Measurements from ENCODE around the gene ZNF627.
"Not testable (repeated sequence)": the region's sequence is repeated elsewhere in the genome, so short reads cannot be mapped to it uniquely, and the experiment has no call there.

The ZNF627 gene

GRCh38 chr19:11597202-11598102 lies at the start of gene ZNF627:
Gene ZNF627 (plus strand): TSS chr19:11597483. CDS start chr19:11597628, 145 bp downstream.
- DNase-seq (ENCODE audit: low read depth): peak; percentile 89

DNA sequence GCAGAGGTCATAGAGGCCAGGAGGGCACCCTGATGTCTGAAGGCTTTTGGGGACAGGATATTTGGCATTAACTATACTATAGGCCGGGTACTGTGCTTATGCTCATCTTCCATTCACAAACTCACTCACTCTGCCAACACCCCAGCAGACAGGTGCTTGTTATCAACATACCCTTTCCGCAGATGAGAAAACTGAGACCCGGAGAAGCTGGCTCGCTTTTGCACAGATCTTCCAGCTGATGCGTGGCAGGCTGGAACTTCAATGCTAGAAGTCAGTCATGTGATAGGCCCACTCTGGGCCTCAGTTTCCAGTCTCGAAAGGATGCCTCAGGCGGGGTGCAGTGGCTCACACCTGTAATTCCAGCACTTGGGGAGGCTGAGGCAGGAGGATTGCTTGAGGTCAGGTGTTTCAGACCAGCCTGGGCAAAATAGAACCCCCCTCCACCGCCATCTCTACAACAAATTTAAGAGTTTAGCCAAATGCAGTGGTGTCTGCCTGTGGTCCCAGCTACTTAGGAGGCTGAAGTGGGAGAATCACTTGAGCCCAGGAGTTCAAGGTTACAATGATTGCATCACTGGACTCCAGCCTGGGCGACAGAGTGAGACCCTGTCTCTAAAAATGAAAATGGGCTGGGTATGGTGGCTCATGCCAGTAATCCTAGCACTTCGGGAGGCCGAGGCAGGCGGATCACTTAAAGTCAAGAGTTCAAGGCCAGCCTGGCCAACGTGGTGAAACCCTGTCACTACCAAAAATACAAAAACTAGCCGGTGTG lies 49.2 kb upstream of the ZNF627 start:
- DNase-seq (ENCODE audit: low read depth): no peak

DNA sequence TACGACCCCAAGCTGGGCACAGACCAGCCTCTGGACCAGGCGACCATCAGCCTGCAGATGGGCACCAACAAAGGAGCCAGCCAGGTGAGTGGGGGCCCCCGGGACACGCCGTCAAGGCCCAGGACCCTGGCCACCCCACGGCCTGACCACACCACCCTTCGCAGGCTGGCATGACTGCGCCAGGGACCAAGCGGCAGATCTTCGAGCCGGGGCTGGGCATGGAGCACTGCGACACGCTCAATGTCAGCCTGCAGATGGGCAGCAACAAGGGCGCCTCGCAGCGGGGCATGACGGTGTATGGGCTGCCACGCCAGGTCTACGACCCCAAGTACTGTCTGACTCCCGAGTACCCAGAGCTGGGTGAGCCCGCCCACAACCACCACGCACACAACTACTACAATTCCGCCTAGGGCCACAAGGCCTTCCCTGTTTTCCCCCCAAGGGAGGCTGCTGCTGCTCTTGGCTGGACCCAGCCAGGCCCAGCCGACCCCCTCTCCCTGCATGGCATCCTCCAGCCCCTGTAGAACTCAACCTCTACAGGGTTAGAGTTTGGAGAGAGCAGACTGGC lies 47.8 kb upstream of the ZNF627 start:
- DNase-seq (ENCODE audit: low read depth): no peak

DNA sequence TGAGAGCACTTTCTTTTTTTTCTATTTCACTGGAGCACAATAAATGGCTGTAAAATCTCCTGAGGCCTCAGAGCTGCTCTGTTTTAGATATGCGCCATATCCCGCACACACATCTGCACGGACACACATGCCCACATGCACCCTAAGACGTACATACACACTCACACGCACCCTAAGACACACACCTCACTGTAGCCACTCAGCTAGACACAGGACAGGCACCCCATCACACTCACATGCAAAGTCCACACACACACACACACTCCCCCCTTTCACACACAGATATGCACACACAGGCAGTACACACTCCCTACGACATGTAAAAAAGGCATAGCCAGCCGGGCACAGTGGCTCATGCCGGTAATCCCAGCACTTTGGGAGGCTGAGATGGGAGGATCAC lies 47.0 kb upstream of the ZNF627 start:
- DNase-seq (ENCODE audit: low read depth): no peak

DNA sequence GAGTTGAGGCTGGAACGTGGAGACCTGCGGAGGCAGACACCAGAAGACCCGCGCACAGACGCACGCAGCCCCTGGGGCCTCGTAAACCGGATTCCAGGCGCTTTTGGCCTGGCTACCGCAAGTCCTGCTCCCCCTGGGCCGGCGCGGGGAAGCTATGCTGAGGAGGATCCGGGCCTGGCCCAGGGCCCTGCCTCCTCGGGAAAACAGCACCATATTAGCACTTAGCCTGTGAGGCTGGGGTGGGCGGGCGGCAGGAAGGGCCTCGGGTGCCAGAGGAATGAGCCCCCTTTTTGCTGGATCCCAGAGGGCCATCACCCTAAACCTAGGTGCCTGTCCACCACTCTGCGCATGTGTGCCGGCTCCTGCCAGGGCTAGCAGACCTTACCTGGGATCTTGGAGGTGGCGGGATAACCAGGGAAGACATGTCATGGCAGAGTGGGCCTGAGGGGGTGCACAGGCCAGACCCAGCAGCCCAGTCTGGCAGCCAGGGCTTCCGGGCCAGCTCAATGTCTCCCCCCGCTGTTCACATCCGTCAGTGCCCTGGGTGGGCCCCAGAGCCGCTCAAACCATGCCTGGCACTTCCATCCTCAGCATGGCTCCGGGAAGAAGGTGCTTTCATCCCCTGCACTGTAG lies 45.6 kb upstream of the ZNF627 start:
- DNase-seq (ENCODE audit: low read depth): no peak

DNA sequence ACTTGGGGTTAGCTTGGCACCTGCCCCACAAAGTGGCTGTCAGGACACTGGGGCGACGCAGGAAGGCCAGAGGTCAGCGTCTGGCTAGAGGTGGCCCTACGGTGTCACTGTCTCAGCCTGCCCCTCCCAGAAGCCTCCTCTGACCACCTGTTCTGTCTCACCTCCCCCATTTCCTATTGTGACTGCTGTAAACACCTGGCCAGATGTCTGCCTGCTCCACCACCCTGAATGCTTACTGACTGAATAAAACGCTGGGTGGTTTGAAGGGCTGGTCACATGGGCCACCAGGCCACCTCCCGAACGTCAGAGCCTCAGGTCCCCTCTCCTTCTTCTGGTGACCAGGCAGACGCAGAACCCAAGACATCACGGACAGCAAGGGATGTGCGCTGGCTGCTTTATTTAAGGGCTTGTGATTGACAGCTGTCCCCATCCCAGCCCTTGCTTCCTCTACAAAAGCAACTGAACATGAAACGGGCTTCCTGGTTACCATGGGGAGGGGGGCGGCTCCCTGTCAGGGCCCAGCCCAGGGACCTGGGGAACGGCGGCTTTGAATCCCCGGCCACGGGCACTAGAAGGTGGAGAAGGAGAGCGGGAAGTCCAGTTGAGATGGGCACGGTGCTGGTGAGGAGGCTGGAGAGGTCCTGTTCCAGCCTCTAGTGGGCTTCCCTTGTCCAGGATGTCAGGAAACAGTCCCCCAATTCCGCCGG lies 44.5 kb upstream of the ZNF627 start:
- no peak for DNase-seq (ENCODE audit: low read depth)

GRCh38 chr19:11554160-11554559 lies 43.1 kb upstream of the ZNF627 start:
- no peak for DNase-seq (ENCODE audit: low read depth)

GRCh38 chr19:11555246-11555645 lies 42.0 kb upstream of the ZNF627 start:
- DNase-seq (ENCODE audit: low read depth): no peak

DNA sequence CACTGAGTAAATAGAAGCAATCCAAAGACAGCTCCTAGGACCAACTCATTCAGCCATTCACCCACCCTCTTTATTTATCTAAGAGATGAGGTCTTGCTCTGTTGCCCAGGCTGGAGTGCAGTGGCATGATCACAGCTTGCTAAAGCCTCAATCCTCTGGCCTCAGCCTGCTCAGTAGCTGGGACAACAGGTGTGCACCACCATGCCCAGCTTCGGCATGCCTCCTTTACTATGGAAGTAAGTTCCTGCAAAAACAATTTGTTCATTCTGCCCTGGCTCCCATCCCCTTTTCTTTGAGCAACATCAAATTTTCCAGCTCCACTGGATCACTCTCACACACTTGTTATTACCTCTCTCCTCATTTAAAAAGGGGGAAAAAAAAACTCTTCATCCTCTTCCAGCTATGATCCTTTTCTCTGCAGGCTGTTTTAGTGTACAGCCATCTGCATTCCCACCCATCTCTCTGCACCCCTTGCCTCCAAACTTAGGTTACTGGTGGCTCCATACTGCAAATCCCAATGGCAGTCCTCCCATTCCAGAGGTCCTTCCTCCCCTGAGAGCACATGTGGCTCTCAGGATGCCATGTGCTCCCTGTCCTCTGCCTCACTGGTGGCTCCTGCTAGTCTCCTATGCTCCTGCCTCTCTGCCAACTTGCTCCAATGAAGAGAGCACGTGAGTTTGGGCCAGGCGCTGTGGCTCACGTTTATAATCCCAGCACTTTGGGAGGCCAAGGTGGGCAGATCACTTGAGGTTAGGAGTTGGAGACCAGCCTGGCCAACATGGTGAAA lies 40.5 kb upstream of the ZNF627 start:
- no peak for DNase-seq (ENCODE audit: low read depth)

- peak; percentile 79 for DNase-seq (ENCODE audit: low read depth)
Measured at GRCh38 chr19:11558881-11559828, 38.1 kb upstream of the ZNF627 start, which contains the start of gene ELOF1. Gene ELOF1 (minus strand): TSS chr19:11559230. CDS start chr19:11554347, 4,883 bp downstream.

- DNase-seq (ENCODE audit: low read depth): peak; percentile 17
Measured at GRCh38 chr19:11560404-11561051, 36.8 kb upstream of the ZNF627 start.

DNA sequence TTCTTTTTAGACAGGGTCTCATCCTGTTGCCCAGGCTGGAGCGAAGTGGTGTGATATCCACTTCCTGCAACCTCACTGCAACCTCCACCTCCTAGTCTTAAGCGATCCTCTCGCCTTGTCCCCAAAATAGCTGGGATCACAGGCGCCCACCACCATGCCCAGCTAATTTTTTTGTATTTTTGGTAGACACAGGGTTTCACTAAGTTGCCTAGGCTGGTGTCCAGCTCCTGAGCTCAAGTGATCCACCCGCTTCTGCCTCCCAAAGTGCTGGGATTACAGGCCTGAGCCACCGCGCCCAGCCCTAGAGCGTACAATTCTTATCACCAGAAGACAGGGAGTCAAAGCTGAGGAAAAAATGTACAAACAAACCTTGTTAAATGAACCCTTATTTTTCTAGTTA lies 33.8 kb upstream of the ZNF627 start:
- no peak for DNase-seq (ENCODE audit: low read depth)

GRCh38 chr19:11564082-11564807 lies 33.0 kb upstream of the ZNF627 start:
- DNase-seq (ENCODE audit: low read depth): not testable (repeated sequence)

DNA sequence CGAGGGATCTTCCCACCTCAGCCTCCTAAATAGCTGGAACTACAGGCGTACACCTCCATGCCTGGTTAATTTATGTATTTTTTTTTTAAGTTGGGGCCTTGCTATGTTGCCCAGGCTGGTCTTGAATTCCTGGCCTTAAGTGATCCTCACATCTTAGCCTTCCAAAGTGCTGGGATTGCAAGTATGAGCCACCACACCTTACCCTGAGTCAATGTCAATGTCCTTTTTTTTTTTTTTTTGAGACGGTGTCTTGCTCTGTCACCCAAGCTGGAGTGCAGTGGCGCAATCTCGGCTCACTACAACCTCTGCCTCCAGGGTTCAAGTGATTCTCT lies 31.7 kb upstream of the ZNF627 start:
- not testable (repeated sequence) for DNase-seq (ENCODE audit: low read depth)

- DNase-seq (ENCODE audit: low read depth): no peak
Measured at GRCh38 chr19:11566164-11566563, 31.1 kb upstream of the ZNF627 start.

- DNase-seq (ENCODE audit: low read depth): no peak
Measured at GRCh38 chr19:11570039-11570462, 27.2 kb upstream of the ZNF627 start.

GRCh38 chr19:11573354-11573753 lies 23.9 kb upstream of the ZNF627 start:
- DNase-seq (ENCODE audit: low read depth): not testable (repeated sequence)

DNA sequence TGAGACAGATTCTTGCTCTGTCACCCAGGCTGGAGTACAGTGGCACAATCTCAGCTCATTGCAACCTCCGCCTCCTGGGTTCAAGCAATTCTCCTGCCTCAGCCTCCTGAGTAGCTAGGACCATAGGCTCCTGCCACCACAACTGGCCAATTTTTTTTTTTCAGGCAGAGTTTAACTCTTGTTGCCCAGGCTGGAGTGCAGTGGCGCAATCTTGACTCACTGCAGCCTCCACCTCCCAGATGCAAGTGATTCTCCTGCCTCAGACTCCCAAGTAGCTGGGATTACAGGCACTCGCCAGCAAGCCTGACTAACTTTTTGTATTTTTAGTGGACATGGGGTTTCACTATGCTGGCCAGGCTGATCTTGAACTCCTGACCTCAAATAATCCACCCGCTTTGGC lies 23.5 kb upstream of the ZNF627 start:
- DNase-seq (ENCODE audit: low read depth): not testable (repeated sequence)
